ENCODE data around the gene SSBP1. TPM values are rescaled to one million over a fixed set of nuclear protein-coding genes. Genes with fewer than 3 reads are reported as not detected.

Gene SSBP1
- total RNA-seq, 1 experiment from 2014 or later: 245 TPM

DNA sequence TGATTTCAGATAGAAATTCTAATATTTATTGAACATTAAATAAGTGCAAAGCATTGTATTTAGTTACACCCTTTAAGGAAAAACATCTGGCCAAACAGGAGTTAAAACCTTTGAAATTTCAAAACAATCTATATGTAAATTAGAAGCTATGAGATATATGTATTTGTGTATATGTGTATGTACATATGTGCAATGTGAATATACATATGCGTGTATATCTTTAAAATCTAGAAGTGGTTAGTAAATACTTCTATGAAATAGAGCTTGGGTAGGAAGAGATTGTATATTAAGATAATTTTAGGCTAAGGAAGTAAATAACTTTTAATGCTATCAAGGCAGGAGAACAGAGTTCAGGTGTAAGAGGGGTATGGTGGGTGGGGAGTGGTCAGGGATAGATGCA, 20.7 kb upstream of the SSBP1 start:
- Mint-ChIP-seq H3K9me3 (no peaks in the 10 kb centered on the region), H3K27ac (no peak overlapping the region), H3K4me1 (peaks cover 25% of the 10 kb centered on the region), H3K27me3 (ENCODE audit: low read depth) (no peaks in the 10 kb centered on the region), H3K36me3 (no peaks in the 10 kb centered on the region), H3K4me3 (no peak overlapping the region)
- ATAC-seq: no peak
- no peak for TF ChIP-seq ETV6 (CRISPR knock-in tag; IDR thresholded peaks at IDR 0.05)
- no peak for TF ChIP-seq NFATC4 (CRISPR knock-in tag; IDR thresholded peaks at IDR 0.05)
- TF ChIP-seq PRDM15 (CRISPR knock-in tag; IDR thresholded peaks at IDR 0.05): no peak
- no peak for TF ChIP-seq ZBTB43 (CRISPR knock-in tag; IDR thresholded peaks at IDR 0.05)
- no peak for DNase-seq (ENCODE audit: low spot score)
- CTCF ChIA-PET: interaction anchor here (2.2 to 4.4 kb wide), 2 partner anchors 20 to 63 kb away, joined by 6 to 26 read pairs; partner anchors contain the start of gene SSBP1
- POLR2A ChIA-PET: no interaction called here

- Mint-ChIP-seq H3K27ac (no peak overlapping the region), H3K4me3 (no peak overlapping the region), H3K9me3 (no peaks in the 10 kb centered on the region), H3K36me3 (no peaks in the 10 kb centered on the region), H3K27me3 (ENCODE audit: low read depth) (peaks cover 3% of the 10 kb centered on the region; the same call in 1 of the 2 replicates), H3K4me1 (peaks cover 13% of the 10 kb centered on the region)
- POLR2A ChIA-PET: no interaction called here
- ATAC-seq (no peak), DNase-seq (ENCODE audit: low spot score) (no peak)
- TF ChIP-seq, protein P1, sequence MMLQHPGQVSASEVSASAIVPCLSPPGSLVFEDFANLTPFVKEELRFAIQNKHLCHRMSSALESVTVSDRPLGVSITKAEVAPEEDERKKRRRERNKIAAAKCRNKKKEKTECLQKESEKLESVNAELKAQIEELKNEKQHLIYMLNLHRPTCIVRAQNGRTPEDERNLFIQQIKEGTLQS (CRISPR knock-in tag; conservative IDR thresholded peaks at IDR 0.05): no peak
- TF ChIP-seq JAZF1 (CRISPR knock-in tag; IDR thresholded peaks at IDR 0.05): no peak
- TF ChIP-seq, protein P2, sequence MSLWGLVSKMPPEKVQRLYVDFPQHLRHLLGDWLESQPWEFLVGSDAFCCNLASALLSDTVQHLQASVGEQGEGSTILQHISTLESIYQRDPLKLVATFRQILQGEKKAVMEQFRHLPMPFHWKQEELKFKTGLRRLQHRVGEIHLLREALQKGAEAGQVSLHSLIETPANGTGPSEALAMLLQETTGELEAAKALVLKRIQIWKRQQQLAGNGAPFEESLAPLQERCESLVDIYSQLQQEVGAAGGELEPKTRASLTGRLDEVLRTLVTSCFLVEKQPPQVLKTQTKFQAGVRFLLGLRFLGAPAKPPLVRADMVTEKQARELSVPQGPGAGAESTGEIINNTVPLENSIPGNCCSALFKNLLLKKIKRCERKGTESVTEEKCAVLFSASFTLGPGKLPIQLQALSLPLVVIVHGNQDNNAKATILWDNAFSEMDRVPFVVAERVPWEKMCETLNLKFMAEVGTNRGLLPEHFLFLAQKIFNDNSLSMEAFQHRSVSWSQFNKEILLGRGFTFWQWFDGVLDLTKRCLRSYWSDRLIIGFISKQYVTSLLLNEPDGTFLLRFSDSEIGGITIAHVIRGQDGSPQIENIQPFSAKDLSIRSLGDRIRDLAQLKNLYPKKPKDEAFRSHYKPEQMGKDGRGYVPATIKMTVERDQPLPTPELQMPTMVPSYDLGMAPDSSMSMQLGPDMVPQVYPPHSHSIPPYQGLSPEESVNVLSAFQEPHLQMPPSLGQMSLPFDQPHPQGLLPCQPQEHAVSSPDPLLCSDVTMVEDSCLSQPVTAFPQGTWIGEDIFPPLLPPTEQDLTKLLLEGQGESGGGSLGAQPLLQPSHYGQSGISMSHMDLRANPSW (CRISPR knock-in tag; conservative IDR thresholded peaks at IDR 0.05; ENCODE audit: low read depth): no peak
- TF ChIP-seq, protein P3, sequence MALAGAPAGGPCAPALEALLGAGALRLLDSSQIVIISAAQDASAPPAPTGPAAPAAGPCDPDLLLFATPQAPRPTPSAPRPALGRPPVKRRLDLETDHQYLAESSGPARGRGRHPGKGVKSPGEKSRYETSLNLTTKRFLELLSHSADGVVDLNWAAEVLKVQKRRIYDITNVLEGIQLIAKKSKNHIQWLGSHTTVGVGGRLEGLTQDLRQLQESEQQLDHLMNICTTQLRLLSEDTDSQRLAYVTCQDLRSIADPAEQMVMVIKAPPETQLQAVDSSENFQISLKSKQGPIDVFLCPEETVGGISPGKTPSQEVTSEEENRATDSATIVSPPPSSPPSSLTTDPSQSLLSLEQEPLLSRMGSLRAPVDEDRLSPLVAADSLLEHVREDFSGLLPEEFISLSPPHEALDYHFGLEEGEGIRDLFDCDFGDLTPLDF (CRISPR knock-in tag; IDR thresholded peaks at IDR 0.05): no peak
- TF ChIP-seq TEAD4 (CRISPR knock-in tag; IDR thresholded peaks at IDR 0.05): no peak
- TF ChIP-seq, protein P4, sequence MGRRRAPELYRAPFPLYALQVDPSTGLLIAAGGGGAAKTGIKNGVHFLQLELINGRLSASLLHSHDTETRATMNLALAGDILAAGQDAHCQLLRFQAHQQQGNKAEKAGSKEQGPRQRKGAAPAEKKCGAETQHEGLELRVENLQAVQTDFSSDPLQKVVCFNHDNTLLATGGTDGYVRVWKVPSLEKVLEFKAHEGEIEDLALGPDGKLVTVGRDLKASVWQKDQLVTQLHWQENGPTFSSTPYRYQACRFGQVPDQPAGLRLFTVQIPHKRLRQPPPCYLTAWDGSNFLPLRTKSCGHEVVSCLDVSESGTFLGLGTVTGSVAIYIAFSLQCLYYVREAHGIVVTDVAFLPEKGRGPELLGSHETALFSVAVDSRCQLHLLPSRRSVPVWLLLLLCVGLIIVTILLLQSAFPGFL (CRISPR knock-in tag; IDR thresholded peaks at IDR 0.05; ENCODE audit: borderline replicate concordance): no peak
- TF ChIP-seq TEAD1 (CRISPR knock-in tag; IDR thresholded peaks at IDR 0.05): no peak
- no peak for TF ChIP-seq AFF4 (CRISPR knock-in tag; IDR thresholded peaks at IDR 0.05; ENCODE audit: borderline replicate concordance)
- no peak for TF ChIP-seq USF2 (CRISPR knock-in tag; IDR thresholded peaks at IDR 0.05)
- CTCF ChIA-PET: interaction anchor here (1.2 to 3.3 kb wide), 2 partner anchors 15 to 63 kb away, joined by 3 to 11 read pairs; partner anchors contain the start of gene SSBP1
Observed at GRCh38 chr7:141722529-141722928, 15.6 kb upstream of the SSBP1 start.

Measured in WTC11 (cell line).